Mesothelial cell of epicardium (in vitro differentiated cells): ENCODE results near the gene ZDHHC11. TPM values are rescaled to one million over a fixed set of nuclear protein-coding genes. Genes with fewer than 3 reads are reported as not detected.

Experiments used
- DNase-seq, 2 experiments: peaks; one replicate each; pipeline ENCODE4 v3.0.0; 2021; ENCODE audit warnings: low spot score in 2 of 2; ENCODE audit not compliant: unreplicated experiment in 2 of 2
- H3K27ac Mint-ChIP-seq: 2 replicates; pipeline ENCODE4 v1.8.0; 2021; ENCODE audit warnings: mixed read lengths
- H3K27me3 Mint-ChIP-seq: 2 replicates; pipeline ENCODE4 v1.8.0; 2021; ENCODE audit warnings: low read depth, mixed read lengths
- H3K36me3 Mint-ChIP-seq: 2 replicates; pipeline ENCODE4 v1.8.0; 2021; ENCODE audit warnings: mixed read lengths
- H3K4me1 Mint-ChIP-seq: 2 replicates; pipeline ENCODE4 v1.8.0; 2021; ENCODE audit warnings: mixed read lengths
- H3K4me3 Mint-ChIP-seq: 2 replicates; pipeline ENCODE4 v1.8.0; 2021; ENCODE audit warnings: mild to moderate bottlenecking, moderate library complexity, mixed read lengths
- H3K9me3 Mint-ChIP-seq: 2 replicates; pipeline ENCODE4 v1.8.0; 2021; ENCODE audit warnings: mixed read lengths
- total RNA-seq: library from RNA; stranded (reverse); gene quantifications from 3 replicates; pipeline ENCODE4 v1.2.1, GENCODE V29; 2021
- TF ChIP-seq, protein P1 (sequence below): fragments of 200-600 bp; sonication (generic); IDR thresholded peaks from one replicate; pipeline ENCODE4 v1.5.0; 2021; ENCODE audit warnings: antibody characterized with exemption; ENCODE audit not compliant: unreplicated experiment

Gene ZDHHC11
- total RNA-seq, 1 donor from 2014 or later, result 11.4 TPM

DNA sequence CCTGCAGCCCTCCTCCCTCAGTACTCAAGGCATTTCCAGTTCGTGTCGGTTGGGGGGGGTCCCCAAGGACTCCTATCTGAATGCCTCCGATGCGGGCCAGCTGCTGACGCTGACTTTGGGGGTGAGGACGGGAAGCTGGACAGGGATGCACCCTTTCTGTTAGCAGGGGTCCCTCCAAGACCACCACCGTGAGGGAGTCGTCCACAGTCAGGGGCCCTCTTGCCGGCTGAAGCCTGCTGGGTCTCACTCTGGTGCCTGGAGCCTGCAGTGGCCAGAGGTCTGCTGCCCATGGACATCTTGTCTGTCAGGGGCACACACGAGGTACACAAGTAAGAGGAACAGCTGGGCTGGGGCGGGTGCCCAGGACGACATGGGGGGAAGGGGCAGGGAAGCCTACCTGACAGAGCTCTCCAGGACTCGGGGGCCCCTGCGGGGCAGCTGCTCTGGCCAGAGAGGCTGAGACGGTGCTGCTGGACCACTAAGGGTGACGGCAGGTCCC is 9.1 kb upstream of the ZDHHC11 start:
- no peak overlapping the region for H3K4me3 Mint-ChIP-seq
- no peaks in the 10 kb centered on the region for H3K9me3 Mint-ChIP-seq
- TF ChIP-seq, protein P1, sequence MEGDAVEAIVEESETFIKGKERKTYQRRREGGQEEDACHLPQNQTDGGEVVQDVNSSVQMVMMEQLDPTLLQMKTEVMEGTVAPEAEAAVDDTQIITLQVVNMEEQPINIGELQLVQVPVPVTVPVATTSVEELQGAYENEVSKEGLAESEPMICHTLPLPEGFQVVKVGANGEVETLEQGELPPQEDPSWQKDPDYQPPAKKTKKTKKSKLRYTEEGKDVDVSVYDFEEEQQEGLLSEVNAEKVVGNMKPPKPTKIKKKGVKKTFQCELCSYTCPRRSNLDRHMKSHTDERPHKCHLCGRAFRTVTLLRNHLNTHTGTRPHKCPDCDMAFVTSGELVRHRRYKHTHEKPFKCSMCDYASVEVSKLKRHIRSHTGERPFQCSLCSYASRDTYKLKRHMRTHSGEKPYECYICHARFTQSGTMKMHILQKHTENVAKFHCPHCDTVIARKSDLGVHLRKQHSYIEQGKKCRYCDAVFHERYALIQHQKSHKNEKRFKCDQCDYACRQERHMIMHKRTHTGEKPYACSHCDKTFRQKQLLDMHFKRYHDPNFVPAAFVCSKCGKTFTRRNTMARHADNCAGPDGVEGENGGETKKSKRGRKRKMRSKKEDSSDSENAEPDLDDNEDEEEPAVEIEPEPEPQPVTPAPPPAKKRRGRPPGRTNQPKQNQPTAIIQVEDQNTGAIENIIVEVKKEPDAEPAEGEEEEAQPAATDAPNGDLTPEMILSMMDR, result no peak
- DNase-seq, result no peak
- no peaks in the 10 kb centered on the region for H3K4me1 Mint-ChIP-seq
- H3K36me3 Mint-ChIP-seq, result peaks cover 3% of the 10 kb centered on the region
- no peak overlapping the region for H3K27ac Mint-ChIP-seq
- no peaks in the 10 kb centered on the region for H3K27me3 Mint-ChIP-seq

DNA sequence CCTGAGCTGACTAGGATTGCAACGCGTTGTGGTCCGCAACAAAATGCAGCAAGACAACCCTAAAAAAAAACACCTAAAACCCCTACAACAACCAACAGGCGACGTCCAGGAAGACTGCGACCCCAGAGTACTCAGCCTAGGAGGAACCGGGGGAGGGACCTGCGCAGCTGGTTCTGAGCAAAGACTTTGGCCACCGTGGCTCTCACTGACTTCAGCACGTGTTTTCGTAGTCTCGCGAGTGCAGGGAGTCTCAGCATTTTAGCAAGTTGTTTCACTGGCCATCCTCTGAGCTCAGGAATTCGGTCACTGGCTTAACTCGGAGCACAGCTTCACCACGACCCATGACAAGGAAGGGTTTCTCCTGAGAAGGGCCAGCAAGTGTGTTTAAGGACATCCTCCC is 8.6 kb upstream of the ZDHHC11 start:
- no peaks in the 10 kb centered on the region for H3K27me3 Mint-ChIP-seq
- no peaks in the 10 kb centered on the region for H3K9me3 Mint-ChIP-seq
- TF ChIP-seq, protein P1, result no peak
- DNase-seq, result no peak
- no peaks in the 10 kb centered on the region for H3K4me1 Mint-ChIP-seq
- H3K4me3 Mint-ChIP-seq, result no peak overlapping the region
- H3K36me3 Mint-ChIP-seq, result peaks cover 3% of the 10 kb centered on the region
- no peak overlapping the region for H3K27ac Mint-ChIP-seq

DNA sequence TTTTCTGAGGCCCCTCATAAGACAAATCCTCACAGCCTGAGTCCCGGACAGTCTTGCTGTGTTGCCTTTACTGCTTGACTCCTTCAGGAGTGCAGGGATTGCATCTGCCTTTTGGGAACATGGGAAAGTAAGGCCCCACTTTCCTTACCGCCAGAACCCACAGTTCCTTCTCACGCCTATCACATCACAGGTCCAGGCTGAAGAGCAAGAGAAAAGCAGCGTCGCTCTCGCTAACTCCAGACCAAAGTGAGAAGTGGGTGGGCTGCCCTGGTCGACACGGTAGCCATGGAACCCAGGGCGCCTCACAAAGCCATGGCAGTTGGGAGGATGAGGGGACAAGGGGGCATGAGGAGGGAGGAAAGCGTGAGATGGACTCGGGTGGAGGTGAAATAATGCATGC is 7.9 kb upstream of the ZDHHC11 start:
- no peaks in the 10 kb centered on the region for H3K4me1 Mint-ChIP-seq
- no peak for DNase-seq
- no peaks in the 10 kb centered on the region for H3K36me3 Mint-ChIP-seq
- H3K27me3 Mint-ChIP-seq, result no peaks in the 10 kb centered on the region
- H3K27ac Mint-ChIP-seq, result no peak overlapping the region
- no peak overlapping the region for H3K4me3 Mint-ChIP-seq
- TF ChIP-seq, protein P1, result no peak
- no peaks in the 10 kb centered on the region for H3K9me3 Mint-ChIP-seq

DNA sequence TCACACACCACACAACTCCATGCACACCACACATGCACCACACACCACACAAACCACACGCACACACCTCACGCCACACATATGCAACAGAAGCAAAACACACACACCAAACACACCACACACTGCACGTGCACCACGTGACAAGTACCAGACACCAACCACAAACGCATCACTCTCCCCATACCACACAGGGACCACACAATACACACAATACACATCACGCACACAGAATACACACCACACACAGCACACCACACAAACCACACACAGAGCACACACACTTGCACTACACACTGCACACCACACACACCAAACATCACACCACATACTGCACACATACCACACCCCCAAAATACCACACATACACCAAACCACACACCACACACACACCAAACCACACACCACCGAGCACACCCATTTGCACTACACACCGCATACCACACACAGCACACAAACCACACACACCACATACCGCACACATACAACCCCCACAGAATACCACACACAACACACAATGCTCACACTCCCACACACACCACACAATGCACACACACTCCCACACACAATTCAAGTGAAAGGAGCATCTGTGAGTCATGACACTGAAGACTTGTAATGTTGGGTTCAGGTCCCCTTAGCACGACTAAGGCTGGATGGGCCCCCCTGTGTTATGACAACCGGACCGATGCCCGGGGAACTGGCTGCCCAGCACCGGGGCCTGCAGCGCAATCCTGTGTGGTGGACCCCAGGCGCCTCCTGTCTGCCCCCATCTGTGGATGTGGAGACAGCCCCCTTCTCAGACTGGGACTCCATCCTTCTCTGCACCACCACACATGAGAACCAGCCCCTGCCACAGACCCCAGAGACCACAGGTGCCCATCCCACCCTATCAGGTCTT is 6.0 kb upstream of the ZDHHC11 start:
- Mint-ChIP-seq H3K9me3 (no peaks in the 10 kb centered on the region), H3K27me3 (peaks cover 12% of the 10 kb centered on the region), H3K27ac (no peak overlapping the region), H3K4me1 (no peaks in the 10 kb centered on the region), H3K36me3 (no peaks in the 10 kb centered on the region), H3K4me3 (no peak overlapping the region)
- no peak for DNase-seq
- TF ChIP-seq, protein P1, result no peak

DNA sequence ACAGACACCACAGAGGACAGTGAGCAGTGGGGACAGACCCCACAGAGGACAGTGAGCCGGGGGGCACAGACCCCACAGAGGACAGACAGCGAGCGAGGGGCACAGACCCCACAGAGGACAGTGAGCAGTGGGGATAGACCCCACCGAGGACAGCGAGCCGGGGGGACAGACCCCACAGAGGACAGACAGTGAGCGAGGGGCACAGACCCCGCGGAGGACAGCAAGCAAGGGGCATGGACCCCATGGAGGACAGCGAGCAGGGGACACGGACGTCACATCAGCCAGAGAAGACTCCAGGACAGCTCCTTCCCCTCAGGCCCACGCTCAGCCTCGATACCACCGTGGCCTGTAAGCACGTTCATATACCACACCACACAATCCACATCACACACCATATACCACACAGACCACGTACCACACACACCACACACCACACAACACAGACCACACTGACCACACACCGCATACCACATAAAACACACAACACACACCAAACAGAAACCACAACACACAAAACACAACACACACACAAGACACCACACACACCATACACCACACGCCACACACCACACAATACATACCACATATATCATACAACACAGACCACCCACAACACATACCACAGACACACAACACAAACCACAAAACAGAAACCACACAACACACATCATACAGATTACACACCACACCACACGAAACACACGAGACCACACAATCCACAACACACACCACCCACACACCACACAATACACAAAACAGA is 5.2 kb upstream of the ZDHHC11 start:
- Mint-ChIP-seq H3K27me3 (peaks cover 12% of the 10 kb centered on the region), H3K9me3 (no peaks in the 10 kb centered on the region), H3K4me1 (no peaks in the 10 kb centered on the region), H3K27ac (no peak overlapping the region), H3K36me3 (no peaks in the 10 kb centered on the region), H3K4me3 (no peak overlapping the region)
- TF ChIP-seq, protein P1, result no peak
- DNase-seq, result no peak
